22Rv1 (cell line): ENCODE measurements around the gene SEPSECS.

Experiments used
- H3K27ac ChIP-seq: fragments of 450-650 bp; 2 replicates; pipeline ENCODE4 v1.5.1; 2017
- ZFX ChIP-seq: fragments of 450-650 bp; IDR thresholded peaks from 2 replicates; pipeline ENCODE4 v1.6.1; 2017; ENCODE audit warnings: antibody characterized with exemption, borderline replicate concordance
- TF ChIP-seq, protein P1 (sequence below): fragments of 450-650 bp; IDR thresholded peaks from 2 replicates; pipeline ENCODE4 v1.5.1; 2017; ENCODE audit warnings: mild to moderate bottlenecking

Gene SEPSECS

DNA sequence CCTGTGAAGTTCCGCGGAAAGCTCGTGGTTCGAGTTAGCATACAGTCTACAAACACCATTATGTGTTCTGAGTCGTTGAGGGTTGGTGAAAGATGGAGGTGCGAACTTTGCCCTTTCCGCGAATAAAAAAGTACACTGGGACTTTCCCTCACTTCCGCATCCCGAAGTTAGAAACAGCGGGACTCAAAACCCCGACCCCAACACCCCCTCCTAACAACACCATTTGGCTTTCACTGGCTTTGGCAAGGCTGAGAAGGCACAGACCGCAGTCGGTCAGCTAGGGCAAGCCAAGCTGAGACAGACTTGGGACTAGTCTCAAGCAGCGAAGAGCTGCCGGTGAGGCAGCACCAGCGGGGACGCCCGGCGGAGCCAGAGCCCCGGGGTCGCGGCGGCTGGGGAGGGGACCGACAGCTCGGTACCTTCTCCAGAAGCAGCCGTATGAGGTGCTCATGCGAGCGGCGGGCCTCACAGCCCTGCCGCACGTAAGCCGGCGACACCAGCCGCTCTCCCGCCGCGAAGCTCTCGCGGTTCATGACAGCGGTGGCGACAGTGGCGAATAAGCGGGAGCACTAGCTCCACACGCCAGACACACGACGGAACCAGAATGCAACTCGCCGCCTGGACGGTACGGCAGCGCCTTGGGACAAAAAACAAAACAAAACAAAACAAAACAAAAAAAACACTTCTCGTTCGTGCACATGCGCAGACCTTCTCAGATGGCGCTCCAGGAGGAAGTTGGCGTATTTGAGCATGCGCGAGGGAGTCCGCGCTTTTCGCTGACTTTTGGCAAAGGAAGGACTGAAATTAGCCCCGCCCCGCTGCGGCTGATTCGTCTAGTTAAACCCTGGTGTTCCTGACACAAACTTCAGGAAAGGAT lies at the start of gene SEPSECS:
SEPSECS (minus strand) TSS at position 613 of the 877 bp plus-strand sequence; CDS start at position 533, 80 bp downstream.
- TF ChIP-seq, protein P1, sequence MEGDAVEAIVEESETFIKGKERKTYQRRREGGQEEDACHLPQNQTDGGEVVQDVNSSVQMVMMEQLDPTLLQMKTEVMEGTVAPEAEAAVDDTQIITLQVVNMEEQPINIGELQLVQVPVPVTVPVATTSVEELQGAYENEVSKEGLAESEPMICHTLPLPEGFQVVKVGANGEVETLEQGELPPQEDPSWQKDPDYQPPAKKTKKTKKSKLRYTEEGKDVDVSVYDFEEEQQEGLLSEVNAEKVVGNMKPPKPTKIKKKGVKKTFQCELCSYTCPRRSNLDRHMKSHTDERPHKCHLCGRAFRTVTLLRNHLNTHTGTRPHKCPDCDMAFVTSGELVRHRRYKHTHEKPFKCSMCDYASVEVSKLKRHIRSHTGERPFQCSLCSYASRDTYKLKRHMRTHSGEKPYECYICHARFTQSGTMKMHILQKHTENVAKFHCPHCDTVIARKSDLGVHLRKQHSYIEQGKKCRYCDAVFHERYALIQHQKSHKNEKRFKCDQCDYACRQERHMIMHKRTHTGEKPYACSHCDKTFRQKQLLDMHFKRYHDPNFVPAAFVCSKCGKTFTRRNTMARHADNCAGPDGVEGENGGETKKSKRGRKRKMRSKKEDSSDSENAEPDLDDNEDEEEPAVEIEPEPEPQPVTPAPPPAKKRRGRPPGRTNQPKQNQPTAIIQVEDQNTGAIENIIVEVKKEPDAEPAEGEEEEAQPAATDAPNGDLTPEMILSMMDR: no peak
- no peak for TF ChIP-seq ZFX
- H3K27ac ChIP-seq: peak within 1 kb of the TSS; percentile 99

DNA sequence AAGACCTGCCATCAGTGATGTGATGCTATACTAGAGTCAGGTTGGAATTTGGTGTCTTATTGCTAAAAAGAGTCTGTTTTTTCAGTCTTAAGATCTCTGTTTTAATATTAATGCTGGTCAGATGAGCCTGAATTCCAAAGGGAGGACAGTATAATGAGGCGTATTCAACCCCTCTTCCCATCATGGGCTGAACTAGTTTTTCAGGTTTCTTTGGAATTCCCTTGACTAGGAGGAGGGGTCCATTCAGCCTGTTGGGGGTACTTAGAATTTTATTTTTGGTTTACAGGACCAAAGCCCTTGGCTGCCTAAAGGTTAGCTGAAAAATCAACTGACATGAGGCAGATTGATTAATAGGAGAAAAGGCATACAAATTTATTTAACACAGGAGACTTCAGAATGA lies 49.5 kb upstream of the SEPSECS start:
- no peak overlapping the region for H3K27ac ChIP-seq
- TF ChIP-seq, protein P1: no peak
- TF ChIP-seq ZFX: no peak

DNA sequence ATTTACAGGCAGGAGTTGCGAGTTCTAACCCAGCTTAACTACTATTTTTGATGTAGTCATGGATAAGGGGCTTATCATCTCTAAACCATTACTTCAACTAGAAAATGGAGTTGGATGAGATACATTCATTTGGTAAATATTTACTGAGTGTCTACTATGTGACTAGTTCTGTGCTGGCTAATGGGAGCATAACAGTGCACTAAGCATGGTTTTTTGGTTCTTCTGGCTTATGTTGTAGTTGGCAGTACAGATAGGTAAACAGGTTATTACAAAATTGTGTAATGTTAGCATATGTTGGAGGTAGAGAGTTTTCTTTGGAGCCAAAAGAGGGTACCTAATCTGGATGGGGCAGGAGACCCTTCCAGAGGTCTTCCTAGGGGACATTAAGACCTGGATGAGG lies 47.7 kb upstream of the SEPSECS start:
- no peak overlapping the region for H3K27ac ChIP-seq
- TF ChIP-seq, protein P1: no peak

DNA sequence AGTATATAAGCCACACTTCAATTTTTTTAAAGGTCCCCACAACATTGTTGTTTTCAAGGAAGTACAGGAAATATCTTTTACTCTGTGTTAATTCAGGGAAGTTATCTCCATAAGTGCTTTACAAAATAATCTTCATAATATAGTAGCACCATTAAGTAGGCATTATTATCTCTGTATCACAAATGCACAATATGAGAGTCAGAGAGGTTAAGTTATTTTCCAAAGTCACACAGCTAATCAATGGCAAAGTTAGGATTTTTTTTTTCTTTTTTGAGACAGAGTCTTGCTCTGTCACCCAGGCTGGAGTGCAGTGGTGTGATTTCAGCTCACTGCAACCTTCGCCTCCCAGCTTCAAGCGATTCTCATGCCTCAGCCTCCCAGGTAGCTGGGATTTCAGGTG lies 38.5 kb upstream of the SEPSECS start:
- no peak for TF ChIP-seq ZFX
- TF ChIP-seq, protein P1: no peak
- no peak overlapping the region for H3K27ac ChIP-seq

DNA sequence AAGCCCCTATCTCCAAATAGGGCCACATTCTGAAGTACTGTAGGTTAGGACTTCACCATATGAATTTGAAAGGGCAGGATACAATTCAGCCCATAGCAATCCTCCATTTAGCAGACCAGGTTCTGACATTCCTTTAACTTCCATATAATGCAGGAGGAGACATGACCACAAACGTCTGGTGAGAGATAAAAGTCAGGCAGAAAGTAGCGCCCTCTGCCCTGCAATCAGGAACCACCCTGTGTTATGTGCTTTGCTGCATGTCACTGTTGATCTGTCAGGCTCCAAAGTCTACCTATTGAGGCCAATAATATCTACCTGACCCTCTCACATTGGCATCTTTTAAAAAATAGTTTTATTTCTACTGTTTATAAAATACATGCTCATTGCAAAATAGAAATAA lies 30.2 kb upstream of the SEPSECS start:
- H3K27ac ChIP-seq: no peak overlapping the region
- TF ChIP-seq ZFX: no peak
- TF ChIP-seq, protein P1: no peak

DNA sequence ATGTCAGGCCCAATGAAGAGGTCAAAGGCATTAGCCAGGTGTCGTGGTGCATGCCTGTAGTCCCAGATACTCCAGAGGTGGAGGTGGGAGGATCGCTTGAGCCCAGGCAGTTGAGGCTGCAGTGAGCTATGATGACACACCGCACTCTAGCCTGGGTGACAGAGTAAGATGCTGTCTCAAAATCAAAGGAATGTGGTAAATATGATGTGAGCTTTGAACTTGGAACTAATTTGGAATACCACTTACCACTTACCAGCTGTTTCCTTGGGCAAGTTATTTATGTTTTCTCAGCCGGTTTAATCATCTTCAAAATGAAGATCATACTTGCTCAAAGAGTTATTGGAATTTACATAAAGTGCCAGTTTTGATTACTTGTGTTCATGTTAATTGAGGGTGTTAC lies 23.8 kb upstream of the SEPSECS start:
- H3K27ac ChIP-seq: no peak overlapping the region

DNA sequence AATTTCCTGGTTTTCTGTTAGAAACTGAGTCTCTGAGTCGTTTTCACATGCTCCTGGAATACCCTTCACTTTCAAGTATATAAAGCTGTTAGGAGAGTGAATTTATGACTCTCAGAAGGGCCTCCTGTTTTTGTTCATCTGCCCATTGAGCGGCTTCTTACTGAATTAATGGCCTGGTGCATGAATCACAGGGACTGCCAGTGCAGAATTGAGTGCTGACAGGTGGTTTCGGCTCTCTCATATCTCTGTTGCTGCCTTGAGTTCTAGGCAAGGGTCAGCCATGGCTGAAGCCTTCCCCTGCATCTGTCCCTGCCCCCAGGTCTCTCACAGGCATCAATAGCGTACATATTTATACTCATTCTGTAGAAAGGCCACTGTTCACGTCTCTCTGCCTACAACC lies 22.7 kb upstream of the SEPSECS start:
- H3K27ac ChIP-seq: no peak overlapping the region
- TF ChIP-seq, protein P1: no peak
- no peak for TF ChIP-seq ZFX

More for the DNA sequence above, 23.8 kb upstream of the SEPSECS start:
- TF ChIP-seq ZFX: no peak
- TF ChIP-seq, protein P1: no peak
